ENCODE results near the gene YRDC. TPM values are rescaled to one million over a fixed set of nuclear protein-coding genes. Genes with fewer than 3 reads are reported as not detected.

Gene YRDC
- total and polyA plus RNA-seq, 2 of the 13 experiments (the other 11 are each of a cell fraction or from before 2014, with no cell fraction given): 27.5 to 29.2 TPM

- no peak for TF ChIP-seq HMGXB3 (CRISPR knock-in tag; IDR thresholded peaks at IDR 0.05; ENCODE audit: borderline replicate concordance)
- TF ChIP-seq GATAD1 (CRISPR knock-in tag; IDR thresholded peaks at IDR 0.05): no peak
- TF ChIP-seq ZXDC (CRISPR knock-in tag; IDR thresholded peaks at IDR 0.05): no peak
- no peak for TF ChIP-seq ZNF605 (CRISPR knock-in tag; IDR thresholded peaks at IDR 0.05)
- peak; percentile 78; the same call in 1 of the 2 replicates for TF ChIP-seq UBTF (CRISPR knock-in tag; IDR thresholded peaks at IDR 0.05)
- TF ChIP-seq PRDM10 (CRISPR knock-in tag; IDR thresholded peaks at IDR 0.05; ENCODE audit: low read depth): peak; percentile 95
- peak; percentile 27; the same call in 1 of the 2 replicates for TF ChIP-seq ZNF547 (CRISPR knock-in tag; IDR thresholded peaks at IDR 0.05)
- TF ChIP-seq MAFK (conservative IDR thresholded peaks at IDR 0.05 in 1 of 2, IDR thresholded peaks at IDR 0.05 in 1 of 2; ENCODE audit: low read length in 2 of 2): no peak
- TF ChIP-seq ZNF614 (CRISPR knock-in tag; IDR thresholded peaks at IDR 0.05; ENCODE audit: borderline replicate concordance): 0 out of 2 replicates have a peak, but pooled peaks have one; percentile 7
- no peak for TF ChIP-seq E2F2 (CRISPR knock-in tag; IDR thresholded peaks at IDR 0.05; ENCODE audit: borderline replicate concordance)
- TF ChIP-seq NCOA2 (CRISPR knock-in tag; IDR thresholded peaks at IDR 0.05): no peak; the same call in 1 of the 2 replicates
- no peak for TF ChIP-seq NAIF1 (CRISPR knock-in tag; IDR thresholded peaks at IDR 0.05; ENCODE audit: borderline replicate concordance)
- no peak for TF ChIP-seq ZNF660 (CRISPR knock-in tag; IDR thresholded peaks at IDR 0.05; ENCODE audit: borderline replicate concordance, low read depth)
- no peak for TF ChIP-seq SSRP1 (CRISPR knock-in tag; IDR thresholded peaks at IDR 0.05)
Measured at GRCh38 chr1:37793773-37794371, 14.1 kb downstream of the YRDC start, which contains the start of gene MANEAL (continued).

All from HepG2 (cell line).